HL-60/S4 (cell line): ENCODE results near the gene SP2.

ENCODE experiments used
- in situ Hi-C: fragments of 300-500 bp; cut with MboI; formaldehyde crosslinking; loops from 2 replicates; pipeline ENCODE4 v1.14.3; 2022; ENCODE audit warnings: low sequenced_read_pairs

SP2 gene

DNA sequence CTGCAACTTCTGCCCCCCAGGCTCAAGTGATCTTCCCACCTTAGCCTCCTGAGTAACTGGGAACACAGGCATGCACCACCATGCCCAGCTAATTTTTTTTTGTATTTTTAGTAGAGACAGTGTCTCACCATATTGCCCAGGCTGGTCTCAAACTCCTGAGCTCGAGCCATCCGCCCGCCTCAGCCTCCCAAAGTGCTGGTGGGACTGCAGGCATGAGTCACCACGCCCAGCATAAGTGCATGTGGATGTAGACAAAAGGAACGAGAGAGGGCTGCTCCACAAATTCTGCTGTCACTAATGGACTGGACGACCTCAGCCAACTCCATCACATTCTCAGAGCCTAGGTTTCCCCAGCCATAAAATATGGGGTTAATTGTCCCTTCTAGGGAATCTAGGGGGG lies 7.7 kb upstream of the SP2 start:
- in situ Hi-C loops: no loop called here

- in situ Hi-C loops: loop anchor here (5.0 kb wide), 1 partner anchor 48 kb away; the partner anchor contains the start of gene SCRN2
Measured at GRCh38 chr17:47889734-47890529, 6.1 kb upstream of the SP2 start.

DNA sequence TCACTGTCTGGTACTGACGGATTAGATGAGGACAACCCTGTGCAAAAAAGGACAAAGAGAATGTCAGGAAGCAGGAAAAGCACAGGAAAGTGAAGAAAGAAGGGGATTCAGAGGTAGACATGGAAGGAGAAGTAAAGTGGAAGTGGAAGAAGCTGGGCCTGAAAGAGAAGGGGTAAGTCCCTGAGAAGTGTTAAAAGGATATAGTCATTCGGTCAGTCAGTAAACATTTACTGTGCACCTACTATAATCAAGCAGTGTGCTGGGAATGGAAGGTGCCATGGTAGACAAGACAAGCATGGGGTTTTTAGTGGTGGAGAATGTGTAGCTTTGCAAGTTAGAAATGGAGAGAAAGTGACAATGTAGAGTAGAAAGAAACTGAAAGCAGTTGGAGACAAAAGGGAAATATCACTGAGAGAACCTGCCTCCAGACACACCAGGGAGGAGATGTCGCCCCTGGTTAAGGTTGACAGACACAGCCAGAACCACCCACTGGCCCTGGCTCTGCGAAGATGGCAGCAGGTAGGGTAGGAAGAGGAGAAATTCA lies 4.4 kb upstream of the SP2 start:
- in situ Hi-C loops: loop anchor here (5.0 kb wide), 1 partner anchor 49 kb away; the partner anchor contains the start of gene SCRN2

GRCh38 chr17:47894498-47895346 lies 1.3 kb upstream of the SP2 start:
- in situ Hi-C loops: loop anchor here (5.0 kb wide), 2 partner anchors 38 to 52 kb away; partner anchors contain the start of gene SCRN2

DNA sequence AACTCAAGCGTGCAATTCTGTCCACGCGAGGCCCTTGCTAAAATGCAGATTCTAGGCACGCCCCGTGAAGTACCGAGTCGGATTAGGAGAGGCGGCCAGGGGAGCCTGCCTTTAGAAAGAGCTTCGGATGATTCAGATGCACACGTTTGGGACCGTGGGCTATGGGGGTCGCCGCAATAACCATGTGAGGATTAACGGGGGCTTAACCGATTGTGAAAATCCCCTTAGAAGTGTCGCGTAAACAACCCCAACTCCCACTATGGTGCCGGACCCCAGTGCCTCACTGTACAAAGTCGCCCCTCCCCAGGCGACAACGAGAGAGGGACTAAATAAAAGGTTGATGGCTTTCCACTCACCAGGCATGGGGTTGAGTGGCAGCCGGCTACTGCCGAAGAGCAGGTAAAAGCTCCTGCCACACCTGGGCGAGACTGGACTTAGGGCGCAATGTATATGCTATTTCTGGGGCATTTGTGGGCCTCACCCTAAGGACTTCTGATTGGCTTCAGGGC lies 635 bp upstream of the SP2 start:
- in situ Hi-C loops: loop anchor here (5.0 kb wide), 1 partner anchor 37 kb away; no protein-coding TSS in a partner anchor

GRCh38 chr17:47896672-47897490 lies 845 bp downstream of the SP2 start:
- in situ Hi-C loops: loop anchor here (5.0 kb wide), 1 partner anchor 35 kb away; no protein-coding TSS in a partner anchor

DNA sequence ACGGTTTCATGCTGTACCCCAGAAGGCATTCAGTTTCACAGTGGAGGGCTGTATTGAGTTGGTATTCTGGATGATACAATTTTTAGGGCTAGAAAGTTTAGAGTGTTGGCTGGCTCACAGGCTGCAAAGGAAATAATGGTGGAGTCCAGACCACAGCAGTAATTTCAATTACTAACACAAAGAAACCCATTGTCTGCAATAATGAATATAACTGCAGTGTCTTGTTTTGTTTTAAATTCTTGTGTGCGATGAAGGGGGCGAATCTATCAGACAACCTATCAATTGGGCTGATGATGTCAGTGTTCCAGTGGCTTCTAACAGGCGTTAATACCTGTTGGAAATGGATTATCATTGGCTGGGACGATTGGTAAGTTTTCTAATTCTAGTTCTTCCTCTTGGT lies 1.5 kb downstream of the SP2 start:
- in situ Hi-C loops: loop anchor here (5.0 kb wide), 1 partner anchor 35 kb away; no protein-coding TSS in a partner anchor

DNA sequence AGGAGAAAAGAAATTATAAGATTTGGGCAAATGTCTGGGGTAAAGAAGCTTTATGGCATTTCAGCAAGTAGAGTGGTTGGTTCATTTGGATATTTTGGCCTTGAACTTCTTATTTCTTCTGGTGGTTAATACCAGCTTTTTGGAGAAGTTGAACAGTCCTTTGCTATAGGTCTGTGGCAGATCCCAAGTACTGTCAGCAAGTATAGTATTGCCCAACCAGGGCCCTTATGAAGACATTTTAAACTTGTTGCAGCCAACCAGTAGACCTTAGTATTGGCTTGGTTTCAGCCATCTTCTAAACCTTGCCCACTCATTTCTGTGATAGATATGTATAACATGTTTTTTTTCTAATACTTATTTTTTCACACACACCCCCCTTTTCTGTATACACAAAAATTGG lies 2.2 kb downstream of the SP2 start:
- in situ Hi-C loops: loop anchor here (5.0 kb wide), 1 partner anchor 34 kb away; no protein-coding TSS in a partner anchor

- in situ Hi-C loops: loop anchor here (5.0 kb wide), 1 partner anchor 33 kb away; no protein-coding TSS in a partner anchor
Measured at GRCh38 chr17:47899643-47900042, 3.6 kb downstream of the SP2 start.

GRCh38 chr17:47901423-47901822 lies 5.4 kb downstream of the SP2 start:
- in situ Hi-C loops: no loop called here

DNA sequence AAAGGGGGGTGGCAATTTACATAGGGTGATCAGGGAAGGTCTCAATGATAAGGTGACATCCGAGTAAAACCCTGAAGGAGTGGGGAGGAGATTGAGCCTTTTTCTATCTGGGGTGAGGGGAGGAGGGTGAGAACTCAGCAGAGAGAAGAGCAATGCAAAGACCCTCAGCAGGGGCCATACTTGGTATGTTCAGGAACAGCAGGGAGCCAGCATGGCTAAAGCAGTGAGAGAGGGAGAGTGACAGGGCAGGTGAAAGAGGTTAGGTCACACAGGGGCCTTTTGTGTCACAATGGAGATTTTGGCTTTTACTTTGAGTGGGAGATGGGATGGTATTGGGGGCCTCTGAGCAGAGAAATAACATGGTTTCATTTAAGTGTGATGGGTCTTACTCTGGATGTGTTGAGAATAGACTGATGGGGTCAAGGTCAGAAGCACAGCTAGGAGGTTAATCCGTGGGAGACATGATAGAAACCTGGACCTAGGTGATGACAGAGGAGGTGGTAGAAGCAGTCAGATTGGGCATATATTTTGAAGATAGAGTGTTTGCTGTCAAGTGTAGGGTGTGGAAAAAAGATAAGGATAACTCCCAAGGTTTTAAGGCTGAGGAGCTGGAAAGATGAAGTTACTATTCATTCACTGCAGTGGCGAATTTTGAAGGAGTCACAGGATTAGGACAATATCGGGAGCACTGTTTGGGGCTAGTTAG lies 6.2 kb downstream of the SP2 start:
- in situ Hi-C loops: no loop called here

- in situ Hi-C loops: no loop called here
Measured at GRCh38 chr17:47905221-47905733, 9.2 kb downstream of the SP2 start.

DNA sequence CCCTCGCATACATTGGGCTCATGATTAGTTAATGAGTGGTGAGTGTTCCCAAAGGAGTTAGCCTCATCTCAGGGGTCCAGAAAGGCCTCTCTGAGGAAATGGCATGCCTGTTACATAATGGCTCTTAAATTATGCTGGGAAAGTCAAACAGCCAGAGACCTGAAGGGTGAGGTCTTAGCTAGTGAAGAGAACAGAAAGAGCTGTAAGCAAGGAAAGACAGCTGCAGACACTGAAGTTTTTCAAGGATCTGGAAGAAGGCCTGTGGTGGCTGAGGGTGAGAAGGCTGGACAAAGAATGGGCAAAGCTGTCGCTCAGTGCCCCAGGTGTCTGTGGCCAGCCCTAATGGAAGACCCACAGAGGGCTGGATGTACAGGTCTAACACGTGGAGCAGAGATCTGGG lies 10.4 kb downstream of the SP2 start:
- in situ Hi-C loops: no loop called here

DNA sequence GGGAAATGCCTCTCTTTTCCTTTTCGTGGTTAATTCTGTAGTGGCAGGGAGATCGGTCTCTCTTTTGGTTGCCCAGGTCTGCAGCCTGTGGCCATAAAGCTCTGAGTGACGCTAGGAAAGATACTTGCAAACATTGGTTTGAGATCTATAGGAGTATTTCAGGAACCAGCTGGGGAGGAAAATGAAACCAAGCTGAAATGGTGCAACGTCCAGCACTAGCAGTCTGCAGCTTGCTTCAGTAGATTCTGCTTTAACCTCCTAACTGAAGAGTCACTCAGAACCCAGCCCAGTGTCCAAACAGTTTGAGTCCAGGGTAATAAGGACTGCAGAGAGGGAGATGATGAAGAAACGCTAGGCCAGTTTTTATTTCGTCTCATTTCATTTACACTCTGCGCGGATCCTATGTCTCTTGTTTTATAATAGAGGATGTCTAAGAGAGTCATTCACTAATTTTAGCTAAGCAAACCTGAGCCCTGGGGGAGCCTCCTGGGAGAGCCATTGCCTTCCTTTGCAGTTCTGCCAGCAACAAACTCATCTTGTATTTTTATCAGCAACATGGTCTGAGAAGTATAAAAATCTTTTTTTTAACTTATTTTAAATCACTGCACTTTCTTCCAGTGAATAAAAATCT lies 12.0 kb downstream of the SP2 start:
- in situ Hi-C loops: no loop called here

DNA sequence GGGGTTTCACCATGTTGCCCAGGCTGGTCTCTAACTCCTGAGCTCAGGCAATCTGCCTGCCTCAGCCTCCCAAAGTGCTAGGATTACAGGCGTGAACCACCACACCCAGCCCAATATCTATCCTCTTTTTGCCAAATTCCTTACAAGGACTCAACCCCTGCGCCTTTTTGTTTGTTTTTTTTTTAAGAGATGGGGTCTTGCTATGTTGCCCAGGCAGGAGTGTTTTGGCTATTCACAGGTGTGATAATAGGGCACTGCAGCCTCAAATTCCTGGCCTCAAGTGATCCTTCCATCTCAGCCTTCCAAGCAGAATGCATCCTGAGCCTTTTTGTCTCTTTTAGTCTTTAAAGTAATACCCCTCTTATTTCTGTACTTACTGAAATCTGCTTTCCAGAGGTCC lies 17.0 kb downstream of the SP2 start:
- in situ Hi-C loops: no loop called here

GRCh38 chr17:47914306-47914948 lies 18.4 kb downstream of the SP2 start:
- in situ Hi-C loops: no loop called here

DNA sequence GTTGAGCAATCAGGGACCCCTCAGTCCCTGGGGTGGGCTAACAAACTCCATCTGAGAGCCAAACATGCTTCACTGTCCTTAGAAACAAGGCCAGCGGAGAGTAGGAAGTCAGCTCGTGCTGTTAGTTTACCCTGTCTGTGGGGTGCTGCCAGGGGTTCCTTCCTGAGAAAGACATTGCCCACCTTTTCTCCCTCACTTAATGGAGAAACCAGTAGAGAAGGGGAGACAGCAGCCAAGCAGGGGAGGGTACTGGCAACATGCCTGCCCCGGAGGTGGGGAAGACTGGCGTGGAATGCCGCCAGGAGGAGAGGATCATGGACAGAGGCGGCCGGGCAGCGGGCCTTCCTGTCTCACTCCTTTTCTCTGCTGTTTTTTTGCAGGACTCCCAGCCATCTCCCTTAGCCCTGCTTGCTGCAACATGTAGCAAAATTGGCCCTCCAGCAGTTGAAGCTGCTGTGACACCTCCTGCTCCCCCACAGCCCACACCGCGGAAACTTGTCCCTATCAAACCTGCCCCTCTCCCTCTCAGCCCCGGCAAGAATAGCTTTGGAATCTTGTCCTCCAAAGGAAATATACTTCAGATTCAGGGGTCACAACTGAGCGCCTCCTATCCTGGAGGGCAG lies 19.9 kb downstream of the SP2 start:
- in situ Hi-C loops: no loop called here
